Stimulated activated CD8-positive, alpha-beta memory T cell treated with anti-CD3 and anti-CD28 coated beads, Interleukin-15, amount 100 ng/mL, for 4 hours (primary cell): ENCODE results near the gene AMMECR1L.
"Not testable (repeated sequence)": the region's sequence is repeated elsewhere in the genome, so short reads cannot be mapped to it uniquely, and the experiment has no call there.

Experiments used
- DNase-seq, 2 donors: peaks; one replicate each; pipeline ENCODE4 v3.0.0-alpha.2; 2020; ENCODE audit warnings: low read depth in 2 of 2

AMMECR1L gene

DNA sequence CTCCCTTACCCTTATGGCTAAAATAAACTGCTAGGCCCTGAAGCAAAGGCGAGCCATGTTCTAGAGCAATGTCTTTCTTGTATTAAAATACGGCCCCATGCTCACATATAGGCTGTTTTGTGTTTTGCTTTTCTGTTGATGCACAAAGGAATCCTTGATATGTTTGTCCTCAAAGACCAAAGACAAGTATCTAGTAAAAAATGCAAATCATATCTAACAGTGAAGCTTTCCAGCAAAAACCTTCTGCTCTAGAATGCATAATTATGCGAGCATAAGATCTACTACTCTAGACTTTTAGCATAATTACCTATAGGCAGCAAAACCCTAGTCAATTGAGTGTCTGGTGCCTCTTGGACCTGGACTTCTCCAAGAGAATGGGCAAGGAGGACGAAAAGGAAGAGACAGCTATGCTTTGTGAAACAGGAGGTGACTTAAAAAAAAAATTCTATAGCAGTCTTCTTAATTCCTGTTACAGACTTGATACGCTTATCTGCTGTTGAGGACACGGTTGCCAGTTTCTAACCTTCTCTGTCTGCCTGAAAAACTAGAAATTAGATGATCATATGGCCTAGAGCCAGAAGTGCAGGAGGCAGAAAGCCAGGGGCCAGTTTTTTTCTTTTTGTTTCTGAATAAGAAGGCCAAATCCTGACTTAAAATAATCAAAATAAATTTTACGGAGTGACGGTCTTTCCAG, 1.5 kb upstream of the AMMECR1L start:
- DNase-seq: no peak

DNA sequence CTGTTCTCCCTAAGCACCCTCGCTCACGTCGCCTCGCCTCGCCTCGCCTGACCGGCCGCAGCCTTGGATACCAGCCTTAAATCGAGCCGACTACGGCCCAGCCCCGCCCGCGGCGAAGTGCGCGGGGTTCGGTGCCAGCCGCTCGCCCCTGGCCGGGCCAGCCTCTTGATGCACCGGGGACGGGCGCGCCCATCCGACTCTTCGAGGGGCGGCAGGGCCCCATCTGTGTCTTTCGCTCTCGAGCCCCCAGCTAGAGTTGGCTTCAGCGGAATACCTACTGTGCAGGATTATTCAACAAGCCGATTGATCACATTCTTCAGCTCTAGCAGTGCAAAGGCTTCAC, 808 bp upstream of the AMMECR1L start:
- DNase-seq: not testable (repeated sequence)

GRCh38 chr2:127884861-127885740, 655 bp downstream of the AMMECR1L start:
- peak; percentile 4 to 22 for DNase-seq

DNA sequence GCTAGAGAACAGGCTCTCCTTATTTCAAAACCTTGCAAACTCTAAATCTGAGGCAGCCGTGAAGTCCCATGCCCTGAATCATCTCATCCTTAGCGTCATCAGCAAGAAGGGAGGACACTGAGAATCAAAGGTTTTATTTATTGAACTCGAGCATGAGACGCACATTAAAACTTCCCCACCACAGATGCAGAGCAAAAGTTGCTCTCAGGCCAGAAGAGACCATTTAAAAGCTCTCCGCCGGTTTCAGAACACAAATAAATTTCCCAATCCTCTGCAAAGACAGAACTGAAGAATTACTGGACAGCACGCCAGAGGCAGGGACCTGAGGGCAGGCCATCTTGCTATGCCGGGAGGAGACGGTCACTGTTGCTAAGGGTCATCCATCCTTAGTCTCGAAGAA, 1.3 kb downstream of the AMMECR1L start:
- no peak for DNase-seq

DNA sequence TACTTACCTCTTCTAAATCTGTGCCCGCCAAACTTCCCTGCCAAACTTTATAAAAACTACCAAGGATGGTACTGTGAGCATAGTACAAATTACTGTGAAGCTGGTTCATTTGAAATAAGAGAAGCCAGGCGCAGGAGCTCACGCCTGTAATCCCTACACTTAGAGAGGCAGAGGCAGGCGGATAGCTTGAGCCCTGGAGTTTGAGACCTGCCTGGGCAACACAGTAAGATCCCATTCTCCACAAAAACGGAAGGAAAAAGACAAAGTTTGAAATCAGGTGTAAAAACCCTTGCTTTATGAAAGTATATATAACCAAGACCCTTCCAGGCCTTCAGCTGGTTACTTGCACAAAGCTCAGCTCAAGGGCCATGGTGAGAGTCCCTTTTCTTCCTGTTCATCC, 5.9 kb downstream of the AMMECR1L start:
- no peak for DNase-seq

GRCh38 chr2:127877626-127878025, 8.1 kb downstream of the AMMECR1L start:
- DNase-seq: no peak

DNA sequence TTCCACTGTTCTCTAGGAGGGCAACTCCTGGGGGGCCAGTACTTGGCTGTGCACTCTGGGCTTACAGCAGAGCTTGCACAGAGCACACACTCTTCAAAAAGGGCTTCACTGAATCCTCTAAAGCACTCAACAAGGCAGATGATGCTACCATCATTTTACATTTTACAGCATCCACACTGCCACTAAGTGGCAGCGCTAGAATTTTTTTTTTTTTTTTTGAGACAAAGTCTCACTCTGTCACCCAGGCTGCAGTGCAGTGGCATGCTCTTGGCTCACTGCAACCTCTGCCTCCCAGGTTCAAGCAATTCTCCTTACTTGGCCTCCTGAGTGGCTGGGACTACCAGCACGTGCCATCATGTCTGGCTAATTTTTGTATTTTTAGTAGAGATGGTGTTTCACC, 8.6 kb downstream of the AMMECR1L start:
- DNase-seq: no peak

- no peak for DNase-seq
Measured at GRCh38 chr2:127874378-127875269, 11.1 kb downstream of the AMMECR1L start.

DNA sequence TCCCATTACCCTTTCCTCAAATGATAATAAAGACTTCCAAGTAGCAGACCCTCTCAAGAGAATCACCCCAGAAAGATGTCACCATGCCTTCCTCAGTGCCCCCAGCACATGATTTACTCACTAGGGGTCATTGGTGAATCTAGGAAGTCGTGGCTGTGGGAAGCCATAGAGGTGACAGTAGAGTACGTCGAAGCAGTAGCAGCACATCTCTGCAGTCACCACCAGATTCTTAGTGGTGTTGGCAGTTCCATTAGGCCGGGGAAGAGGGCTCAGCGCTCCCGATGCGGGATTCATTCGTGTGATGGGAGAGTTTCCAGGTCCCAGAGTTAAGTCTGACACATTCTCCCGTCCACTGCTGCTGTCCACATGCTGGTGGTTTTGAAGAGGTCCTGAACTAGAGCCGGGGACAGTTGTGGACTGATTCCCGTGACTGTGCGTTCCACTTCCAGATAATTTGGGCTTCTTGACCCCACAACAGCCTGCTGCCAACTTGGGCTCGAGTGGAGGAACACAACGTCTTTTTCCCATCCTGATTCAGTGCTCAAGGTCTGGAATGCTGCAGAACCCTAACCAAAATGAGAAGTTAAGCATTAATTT, 12.0 kb downstream of the AMMECR1L start:
- no peak for DNase-seq

- no peak for DNase-seq
Measured at GRCh38 chr2:127872354-127872753, 13.4 kb downstream of the AMMECR1L start.

- no peak for DNase-seq
Measured at GRCh38 chr2:127865926-127866325, 19.8 kb downstream of the AMMECR1L start.

GRCh38 chr2:127864877-127865276, 20.9 kb downstream of the AMMECR1L start:
- no peak for DNase-seq

GRCh38 chr2:127862228-127862627, 23.5 kb downstream of the AMMECR1L start:
- no peak for DNase-seq

DNA sequence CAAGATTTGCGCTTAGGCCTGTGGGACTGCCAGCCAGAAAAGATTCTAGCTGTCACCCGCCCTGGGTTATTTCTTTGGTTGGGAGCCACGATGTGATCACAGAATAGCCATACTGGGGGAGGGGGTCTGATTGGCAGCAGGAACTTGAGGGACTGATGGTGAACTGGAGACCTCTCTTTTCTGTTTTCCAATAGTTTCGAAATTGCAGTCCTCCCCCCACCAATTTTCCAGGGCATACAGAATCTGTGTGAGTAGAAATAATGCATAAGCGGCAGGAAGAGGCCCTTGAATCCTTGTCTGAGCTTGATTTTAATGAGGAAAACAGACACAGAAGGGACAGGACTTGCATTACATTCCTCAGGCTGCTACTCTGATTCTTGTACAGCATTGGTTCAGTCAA, 25.6 kb downstream of the AMMECR1L start:
- DNase-seq: no peak

DNA sequence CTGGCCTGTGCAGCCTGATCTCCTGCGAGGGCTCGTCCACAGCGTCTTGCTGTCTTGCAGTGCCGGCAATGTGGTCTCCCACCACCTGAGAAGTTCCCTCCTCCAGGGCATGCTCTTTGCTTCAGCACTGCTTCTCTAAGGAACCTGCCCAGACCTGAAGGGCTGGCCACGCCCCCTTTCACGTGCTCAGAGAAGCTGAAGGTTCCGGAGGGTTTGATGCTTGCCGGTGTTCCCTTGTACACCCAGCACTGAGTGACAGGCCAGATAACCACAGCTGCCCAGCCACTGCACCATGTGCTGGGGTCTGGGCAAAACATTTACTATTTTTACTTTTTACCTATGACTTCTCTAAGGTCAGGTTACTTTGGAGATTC, 26.1 kb downstream of the AMMECR1L start:
- DNase-seq: peak; percentile 24 to 43

DNA sequence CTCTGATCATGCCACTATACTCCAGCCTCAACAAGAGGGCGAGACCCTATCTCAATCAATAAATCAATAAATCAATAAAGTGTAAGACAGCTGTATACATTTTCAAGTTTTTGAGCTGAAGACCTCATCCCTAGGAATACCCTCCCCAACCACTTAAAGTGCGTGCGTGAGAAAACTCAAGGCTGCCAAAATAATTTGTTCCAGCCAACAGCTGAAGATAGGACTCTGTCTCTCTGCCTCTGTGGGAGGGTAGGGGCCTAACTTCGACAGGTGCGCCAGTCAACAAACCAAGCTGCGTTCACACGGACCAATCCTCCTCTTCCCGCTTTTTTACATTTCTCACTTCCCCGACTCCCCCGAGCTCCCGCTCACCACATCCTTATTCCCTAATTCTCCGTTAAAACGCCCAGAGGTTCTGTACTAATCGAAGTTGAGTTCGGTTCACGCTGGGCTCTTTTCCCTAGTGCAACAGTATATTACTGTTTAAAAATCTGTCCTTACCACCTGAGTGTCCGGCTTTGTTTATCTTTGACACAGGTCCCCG, 28.4 kb downstream of the AMMECR1L start:
- DNase-seq: no peak

- no peak for DNase-seq
Measured at GRCh38 chr2:127853671-127854070, 32.1 kb downstream of the AMMECR1L start.

DNA sequence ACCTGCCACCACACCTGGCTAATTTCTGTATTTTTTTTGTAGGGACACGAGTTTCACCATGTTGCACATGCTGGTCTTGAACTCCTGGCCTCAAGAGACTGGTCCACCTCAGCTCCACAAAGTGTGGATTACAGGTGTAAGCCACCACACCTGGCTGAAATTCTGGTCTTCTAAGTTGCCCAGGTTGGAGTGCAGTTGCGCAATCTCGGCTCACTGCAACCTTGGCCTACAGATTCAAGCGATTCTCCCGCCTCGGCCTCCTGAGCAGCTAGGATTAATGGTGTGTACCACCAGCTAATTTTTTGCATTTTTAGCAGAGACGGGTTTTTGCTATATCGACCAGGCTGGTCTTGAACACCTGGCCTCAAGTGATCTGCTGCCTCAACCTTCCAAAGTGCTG, 33.4 kb downstream of the AMMECR1L start:
- no peak for DNase-seq

DNA sequence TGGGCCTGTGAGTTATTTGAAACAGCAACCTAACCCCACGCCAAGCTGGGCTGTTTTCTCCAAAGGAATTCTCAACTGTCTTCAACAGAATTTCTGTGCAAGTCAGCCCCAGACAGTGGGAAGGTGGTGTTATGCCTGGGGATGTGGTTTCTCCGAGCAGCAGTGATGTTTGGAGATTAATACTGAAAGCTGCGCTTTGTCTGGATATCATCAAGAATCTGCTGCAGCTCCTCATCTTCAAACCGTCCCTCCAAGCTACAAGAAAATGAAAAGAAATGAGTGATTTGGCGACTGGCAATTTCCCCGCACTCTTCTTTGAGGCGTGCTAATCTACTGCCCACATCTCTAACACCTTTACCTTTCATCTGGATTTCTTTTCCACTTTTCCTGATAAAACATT, 37.8 kb downstream of the AMMECR1L start:
- no peak for DNase-seq

DNA sequence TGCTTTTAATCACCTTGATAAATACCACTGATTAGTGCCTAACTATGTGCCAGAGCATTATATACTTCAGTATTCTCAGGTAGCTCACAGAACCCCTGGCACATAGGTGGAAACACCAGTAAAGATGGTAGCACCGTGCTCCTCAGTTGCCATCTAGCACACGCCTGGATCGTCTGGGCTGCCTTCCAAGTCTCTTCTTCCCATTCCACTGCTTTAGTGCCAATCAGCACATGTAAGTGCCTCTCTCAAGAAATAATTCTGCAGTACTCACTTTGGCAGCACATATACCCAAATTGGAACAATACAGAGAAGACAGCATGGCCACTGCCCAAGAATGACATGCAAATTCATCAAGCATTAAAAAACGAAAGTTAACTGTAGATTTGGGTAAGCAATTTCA, 40.8 kb downstream of the AMMECR1L start:
- no peak for DNase-seq

- no peak for DNase-seq
Measured at GRCh38 chr2:127843677-127844076, 42.1 kb downstream of the AMMECR1L start.
